ENCODE data around the gene RNF152.

- TF ChIP-seq CTCF (IDR thresholded peaks at IDR 0.05): no peak
- no peak for TF ChIP-seq POLR2A (IDR thresholded peaks at IDR 0.05)
Measured at GRCh38 chr18:61761875-61762274, 130.9 kb downstream of the RNF152 start.

Measured in heart left ventricle (tissue), 13 donors.